ENCODE data around the gene THAP7. TPM values are rescaled to one million over a fixed set of nuclear protein-coding genes. Genes with fewer than 3 reads are reported as not detected.

THAP7 gene
- total and polyA plus RNA-seq, 9 of the 15 experiments (the other 6 are each of a cell fraction or from before 2014, with no cell fraction given): 7.9 to 263 (median 84.1) TPM

DNA sequence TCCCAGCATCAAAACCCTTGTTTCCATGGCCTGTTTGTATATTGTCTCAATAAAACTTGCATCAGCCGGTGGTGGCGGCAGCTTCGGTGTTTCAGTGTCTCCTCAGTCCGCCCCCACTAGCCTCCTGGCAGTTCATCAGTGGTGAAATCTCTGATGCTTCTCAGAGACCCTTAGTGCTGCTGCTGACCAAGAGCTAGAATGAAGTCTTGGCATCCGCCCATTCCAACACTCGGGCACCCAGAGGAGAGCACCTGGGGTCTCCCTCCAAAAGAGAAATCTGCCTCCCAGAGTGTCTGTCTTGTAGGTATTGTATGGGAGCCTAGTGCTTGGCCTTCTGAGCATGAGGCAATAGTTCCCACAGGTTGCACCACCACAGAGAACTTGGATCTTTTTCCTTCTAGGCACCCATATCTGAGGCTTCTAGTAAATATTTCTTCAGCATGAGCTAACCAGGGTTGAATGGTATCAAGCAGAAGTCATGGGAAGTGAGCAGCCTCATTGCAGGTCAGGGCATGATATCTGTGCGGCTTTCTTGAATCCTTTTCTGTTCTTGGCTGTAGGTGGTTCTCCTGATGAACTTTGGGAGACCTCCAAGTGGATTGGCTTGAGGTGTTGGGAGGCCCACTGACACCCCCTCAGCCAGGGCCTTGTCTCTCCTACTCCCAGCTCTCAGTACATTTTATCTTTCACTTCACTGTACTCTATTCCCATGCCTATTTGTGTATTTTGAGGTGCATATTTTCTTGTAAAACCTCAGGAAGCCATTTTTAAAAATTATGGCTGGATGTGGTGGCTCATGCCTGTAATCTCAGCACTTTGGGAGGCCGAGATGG lies 48.0 kb downstream of the THAP7 start (continued):
- TF ChIP-seq HBP1 (CRISPR knock-in tag; IDR thresholded peaks at IDR 0.05): no peak; the same call in 1 of the 2 replicates
- TF ChIP-seq ZNF282 (CRISPR knock-in tag; IDR thresholded peaks at IDR 0.05): no peak
- TF ChIP-seq TFAP4 (CRISPR knock-in tag; IDR thresholded peaks at IDR 0.05; ENCODE audit: borderline replicate concordance): no peak
- TF ChIP-seq MAFG (tag; conservative IDR thresholded peaks at IDR 0.05): no peak
- TF ChIP-seq IRF9 (tag; IDR thresholded peaks at IDR 0.05): peak; percentile 95
- TF ChIP-seq WHSC1 (IDR thresholded peaks at IDR 0.05; ENCODE audit: low read length): peak; percentile 50
- TF ChIP-seq ARID2 (IDR thresholded peaks at IDR 0.05): no peak; the same call in 1 of the 2 replicates
- TF ChIP-seq JUN (IDR thresholded peaks at IDR 0.05; ENCODE audit: borderline replicate concordance, low read depth, low read length): 0 out of 2 replicates have a peak, but pooled peaks have one; percentile 57
- no peak; the same call in 1 of the 2 replicates for TF ChIP-seq JUN (CRISPR knock-in tag; IDR thresholded peaks at IDR 0.05; ENCODE audit: borderline replicate concordance)
- TF ChIP-seq ZNF696 (CRISPR knock-in tag; conservative IDR thresholded peaks at IDR 0.05): no peak
- TF ChIP-seq HNRNPK (IDR thresholded peaks at IDR 0.05; ENCODE audit: low read depth, low read length, poor library complexity, severe bottlenecking): no peak
- no peak for TF ChIP-seq ZNF589 (CRISPR knock-in tag; IDR thresholded peaks at IDR 0.05; ENCODE audit: low read depth)
- TF ChIP-seq NR1H2 (CRISPR knock-in tag; IDR thresholded peaks at IDR 0.05): peak; percentile 70
- no peak for TF ChIP-seq ZNF583 (CRISPR knock-in tag; IDR thresholded peaks at IDR 0.05)
- TF ChIP-seq RBM25 (IDR thresholded peaks at IDR 0.05; ENCODE audit: low read depth, low read length, severe bottlenecking): no peak
- TF ChIP-seq SP2 (IDR thresholded peaks at IDR 0.05; ENCODE audit: extremely low read depth, low read depth, low read length, poor library complexity, severe bottlenecking): no peak
- TF ChIP-seq CREB1 (IDR thresholded peaks at IDR 0.05): no peak
- no peak for TF ChIP-seq CREB1 (CRISPR knock-in tag; IDR thresholded peaks at IDR 0.05)
- no peak for TF ChIP-seq MTA1 (IDR thresholded peaks at IDR 0.05; ENCODE audit: borderline replicate concordance)
- no peak for TF ChIP-seq ZNF445 (CRISPR knock-in tag; IDR thresholded peaks at IDR 0.05; ENCODE audit: low read depth)
- no peak; the same call in 1 of the 2 replicates for TF ChIP-seq BACH1 (tag; IDR thresholded peaks at IDR 0.05)
- TF ChIP-seq, protein P1, sequence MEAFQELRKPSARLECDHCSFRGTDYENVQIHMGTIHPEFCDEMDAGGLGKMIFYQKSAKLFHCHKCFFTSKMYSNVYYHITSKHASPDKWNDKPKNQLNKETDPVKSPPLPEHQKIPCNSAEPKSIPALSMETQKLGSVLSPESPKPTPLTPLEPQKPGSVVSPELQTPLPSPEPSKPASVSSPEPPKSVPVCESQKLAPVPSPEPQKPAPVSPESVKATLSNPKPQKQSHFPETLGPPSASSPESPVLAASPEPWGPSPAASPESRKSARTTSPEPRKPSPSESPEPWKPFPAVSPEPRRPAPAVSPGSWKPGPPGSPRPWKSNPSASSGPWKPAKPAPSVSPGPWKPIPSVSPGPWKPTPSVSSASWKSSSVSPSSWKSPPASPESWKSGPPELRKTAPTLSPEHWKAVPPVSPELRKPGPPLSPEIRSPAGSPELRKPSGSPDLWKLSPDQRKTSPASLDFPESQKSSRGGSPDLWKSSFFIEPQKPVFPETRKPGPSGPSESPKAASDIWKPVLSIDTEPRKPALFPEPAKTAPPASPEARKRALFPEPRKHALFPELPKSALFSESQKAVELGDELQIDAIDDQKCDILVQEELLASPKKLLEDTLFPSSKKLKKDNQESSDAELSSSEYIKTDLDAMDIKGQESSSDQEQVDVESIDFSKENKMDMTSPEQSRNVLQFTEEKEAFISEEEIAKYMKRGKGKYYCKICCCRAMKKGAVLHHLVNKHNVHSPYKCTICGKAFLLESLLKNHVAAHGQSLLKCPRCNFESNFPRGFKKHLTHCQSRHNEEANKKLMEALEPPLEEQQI (IDR thresholded peaks at IDR 0.05): no peak
- no peak for TF ChIP-seq CBX2 (IDR thresholded peaks at IDR 0.05; ENCODE audit: insufficient read depth, low read length, poor library complexity, severe bottlenecking)
